GM18519 (cell line): ENCODE results near the gene MYO15A.

Source experiments
- ATAC-seq: cut with Tn5 transposase; IDR thresholded peaks from one replicate; pipeline ENCODE4 v1.9.1; 2021; ENCODE audit warnings: mild to moderate bottlenecking, moderate library complexity; ENCODE audit not compliant: unreplicated experiment, low FRiP score

Gene MYO15A

GRCh38 chr17:18155179-18155578, 46.6 kb downstream of the MYO15A start:
- ATAC-seq, result no peak

- ATAC-seq, result no peak
These were observed 47.8 kb downstream of the MYO15A start for GRCh38 chr17:18156171-18156975.

DNA sequence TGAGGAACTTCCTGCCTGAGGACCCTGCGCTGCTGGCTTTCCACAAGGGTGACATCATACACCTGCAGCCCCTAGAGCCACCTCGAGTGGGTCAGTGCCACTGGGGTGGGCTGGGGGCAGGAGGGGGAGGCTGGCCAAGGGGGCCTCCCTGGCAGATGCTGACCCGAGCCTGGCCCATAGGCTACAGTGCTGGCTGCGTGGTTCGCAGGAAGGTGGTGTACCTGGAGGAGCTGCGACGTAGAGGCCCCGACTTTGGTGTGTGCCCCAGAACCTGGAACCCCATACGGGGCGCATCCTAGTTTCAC, 48.4 kb downstream of the MYO15A start:
- no peak for ATAC-seq

GRCh38 chr17:18157354-18157985, 48.9 kb downstream of the MYO15A start:
- ATAC-seq, result no peak

DNA sequence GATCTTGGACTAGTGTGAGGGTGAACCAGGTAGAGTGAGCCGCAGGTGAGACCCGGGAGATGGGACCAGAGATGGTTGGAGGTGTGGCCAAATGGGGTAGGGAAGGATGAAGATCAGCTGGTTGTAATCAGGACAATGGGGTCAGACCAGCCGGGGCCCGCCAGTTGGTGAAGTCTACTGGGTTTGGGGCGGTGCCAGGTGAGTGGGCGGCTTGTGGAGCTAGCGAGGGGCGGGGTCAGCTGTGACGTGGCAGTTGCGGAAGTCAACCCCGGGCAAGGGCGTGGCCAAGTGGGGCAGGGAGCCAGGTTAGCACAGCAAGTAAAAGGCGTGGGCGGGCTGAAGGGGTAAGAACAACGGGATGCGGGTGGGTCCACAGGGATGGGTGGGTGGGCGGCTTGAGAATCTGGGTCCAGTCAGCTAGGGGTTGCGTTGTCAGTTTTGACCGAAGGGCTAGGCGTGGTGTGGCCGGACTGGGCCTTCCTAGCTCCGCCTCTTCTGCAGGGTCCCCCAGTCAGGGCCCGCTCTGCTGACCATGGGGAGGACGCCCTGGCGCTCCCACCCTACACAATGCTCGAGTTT, 49.6 kb downstream of the MYO15A start:
- ATAC-seq, result no peak

DNA sequence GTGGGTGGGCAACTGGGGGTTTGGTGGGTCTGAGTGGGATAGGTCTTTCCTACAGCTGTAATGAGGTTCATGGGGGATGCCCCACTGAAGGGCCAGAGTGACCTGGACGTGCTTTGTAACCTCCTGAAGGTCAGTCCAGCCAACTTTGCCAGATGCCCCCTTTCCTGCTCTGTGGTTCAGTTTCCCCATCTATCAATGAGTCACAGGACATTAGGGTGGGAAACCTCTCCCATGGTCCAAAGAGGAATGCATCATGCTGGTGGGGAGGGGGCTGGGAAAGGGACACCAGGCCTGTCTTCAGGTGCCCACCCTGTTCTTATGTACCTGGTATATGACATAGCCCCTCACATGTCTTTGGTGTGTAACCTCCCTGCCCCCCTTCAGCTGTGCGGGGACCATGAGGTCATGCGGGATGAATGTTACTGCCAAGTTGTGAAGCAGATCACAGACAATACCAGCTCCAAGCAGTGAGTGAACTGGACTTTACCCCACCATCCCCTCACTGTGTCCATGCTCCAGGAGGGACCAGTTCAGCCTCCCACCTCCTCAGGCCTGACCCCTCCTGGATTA, 51.1 kb downstream of the MYO15A start:
- no peak for ATAC-seq

DNA sequence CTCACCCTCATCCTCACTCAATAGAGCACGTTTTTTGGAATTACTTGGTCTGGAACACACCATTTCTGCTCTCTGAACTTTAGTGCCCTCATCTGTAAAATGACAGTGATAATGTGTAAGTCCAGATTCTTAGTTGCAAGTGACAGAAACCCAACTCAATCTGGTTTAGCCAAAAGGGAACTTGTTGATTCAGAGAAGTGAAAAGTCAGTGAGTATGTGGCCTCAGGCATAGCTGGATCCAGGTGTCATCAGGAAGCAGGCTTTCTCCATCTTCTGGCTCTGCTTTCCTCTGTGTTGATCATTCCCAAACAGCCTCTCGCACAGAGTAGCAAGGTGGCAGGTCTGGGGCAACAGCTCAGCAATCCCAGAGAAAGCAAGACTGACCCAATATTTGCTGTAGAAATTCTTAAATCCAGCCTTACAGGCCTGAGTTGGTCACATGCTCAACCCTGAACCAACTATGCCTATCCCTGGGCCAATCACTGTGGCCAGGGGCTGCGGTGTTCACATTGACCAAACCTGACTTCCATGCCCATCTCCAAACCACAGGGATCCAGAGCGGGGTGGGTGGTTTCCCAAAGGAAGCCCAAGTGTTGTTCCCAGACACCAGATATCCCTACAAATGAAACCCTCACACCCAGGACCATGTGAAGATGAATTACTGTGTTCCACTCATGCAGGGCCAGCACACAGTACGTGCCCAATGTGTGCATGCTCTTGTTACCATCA, 51.7 kb downstream of the MYO15A start:
- no peak for ATAC-seq

- ATAC-seq, result no peak
These were observed 52.9 kb downstream of the MYO15A start for GRCh38 chr17:18161207-18162145.

DNA sequence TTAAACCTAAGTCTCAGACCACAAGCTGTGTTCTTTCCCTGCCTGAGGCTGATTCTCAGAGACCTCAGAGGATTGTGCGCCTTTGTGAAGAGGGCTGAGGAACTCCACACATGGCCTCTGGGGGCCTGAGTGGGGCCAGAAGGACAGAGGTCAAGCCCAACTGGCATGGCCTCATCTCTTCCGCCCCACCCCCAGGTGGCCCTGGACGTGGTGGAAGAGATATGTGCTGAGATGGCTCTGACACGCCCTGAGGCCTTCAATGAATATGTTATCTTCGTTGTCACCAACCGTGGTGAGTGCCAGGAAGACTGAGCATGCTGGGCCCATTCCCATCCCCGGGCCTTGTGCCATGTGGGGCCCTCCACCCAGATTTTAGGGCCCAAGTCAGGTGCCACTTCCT, 55.0 kb downstream of the MYO15A start:
- no peak for ATAC-seq

DNA sequence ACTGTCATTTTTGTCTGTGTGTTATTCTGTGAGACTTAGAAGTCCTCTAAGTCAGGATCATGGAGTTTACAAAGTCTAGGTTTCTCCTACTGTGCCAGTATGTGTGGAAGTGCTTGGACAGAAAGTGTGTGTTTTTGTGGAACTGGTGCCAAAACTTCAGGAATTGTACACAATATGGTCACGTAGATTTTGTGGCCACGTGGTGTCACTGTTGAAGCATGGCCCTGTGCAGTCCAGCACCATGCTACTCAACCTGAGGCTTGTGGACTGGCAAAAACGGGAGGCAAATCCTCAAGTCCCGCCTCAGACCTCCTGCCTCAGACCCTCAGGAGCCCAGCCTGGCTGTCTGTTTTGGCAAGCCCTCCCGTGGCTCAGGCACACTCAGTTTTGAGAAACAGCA, 58.3 kb downstream of the MYO15A start:
- ATAC-seq, result no peak

GRCh38 chr17:18167421-18167820, 58.9 kb downstream of the MYO15A start:
- no peak for ATAC-seq

- ATAC-seq, result no peak
These were observed 64.1 kb downstream of the MYO15A start for GRCh38 chr17:18172531-18173278.

- ATAC-seq, result no peak
These were observed 65.2 kb downstream of the MYO15A start for GRCh38 chr17:18173740-18174139.

DNA sequence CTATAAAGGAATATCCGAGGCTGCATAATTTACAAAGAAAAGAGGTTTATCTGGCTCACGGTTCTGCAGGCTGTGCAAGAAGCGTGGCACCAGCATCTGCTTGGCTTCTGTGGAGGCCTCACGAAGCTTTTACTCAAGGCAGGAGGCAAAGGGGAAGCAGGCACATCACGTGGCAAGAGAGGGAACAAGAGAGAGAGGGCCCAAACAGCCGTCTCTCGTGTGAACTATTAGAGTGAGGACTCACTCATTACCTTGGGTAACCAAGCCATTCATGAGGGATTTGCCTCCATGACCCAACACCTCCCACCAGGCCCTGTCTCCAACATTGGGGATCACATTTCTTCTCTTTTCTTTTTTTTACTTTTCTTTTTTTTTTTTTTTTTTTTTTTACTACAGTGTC, 67.6 kb downstream of the MYO15A start:
- ATAC-seq, result no peak

- no peak for ATAC-seq
These were observed 68.6 kb downstream of the MYO15A start for GRCh38 chr17:18177133-18177532.

DNA sequence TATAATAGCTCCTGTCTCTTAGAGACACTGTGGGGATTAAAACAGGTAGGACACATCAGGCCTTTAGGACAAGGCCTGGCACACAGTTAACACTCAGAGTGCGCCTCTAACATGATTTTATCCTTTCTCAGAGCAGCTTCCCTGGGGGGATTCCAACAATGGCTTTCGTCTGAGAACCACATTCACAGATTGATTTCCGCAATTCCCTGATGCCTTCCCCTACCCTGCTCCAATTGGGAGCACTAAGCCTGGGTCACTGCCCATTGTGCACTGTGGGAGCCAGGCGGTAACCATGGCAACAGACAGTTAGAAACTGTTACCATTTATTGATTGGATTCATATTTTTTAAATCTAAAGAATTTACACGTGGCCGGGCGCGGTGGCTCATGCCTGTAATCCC, 69.2 kb downstream of the MYO15A start:
- ATAC-seq, result no peak

DNA sequence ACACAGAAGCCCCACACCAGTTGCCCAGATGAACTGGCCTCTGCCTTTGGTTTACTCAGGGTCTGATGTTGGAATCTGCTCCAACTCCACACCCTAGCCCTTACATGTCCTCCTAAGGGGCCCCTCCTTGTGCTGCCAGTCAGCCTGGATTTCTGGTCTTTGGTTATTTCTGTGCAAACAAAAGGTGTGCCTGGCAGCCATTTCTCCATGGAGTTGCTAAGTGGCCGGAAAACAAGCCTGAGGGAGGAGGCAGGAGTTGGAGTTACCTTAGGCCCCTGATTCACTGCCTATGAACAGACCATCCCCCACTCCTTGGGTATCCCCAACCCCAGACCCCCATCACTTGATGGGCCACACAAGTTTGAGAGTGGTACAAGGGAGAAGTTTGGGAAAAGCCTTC, 70.6 kb downstream of the MYO15A start:
- ATAC-seq, result no peak

GRCh38 chr17:18179804-18180203, 71.2 kb downstream of the MYO15A start:
- no peak for ATAC-seq

DNA sequence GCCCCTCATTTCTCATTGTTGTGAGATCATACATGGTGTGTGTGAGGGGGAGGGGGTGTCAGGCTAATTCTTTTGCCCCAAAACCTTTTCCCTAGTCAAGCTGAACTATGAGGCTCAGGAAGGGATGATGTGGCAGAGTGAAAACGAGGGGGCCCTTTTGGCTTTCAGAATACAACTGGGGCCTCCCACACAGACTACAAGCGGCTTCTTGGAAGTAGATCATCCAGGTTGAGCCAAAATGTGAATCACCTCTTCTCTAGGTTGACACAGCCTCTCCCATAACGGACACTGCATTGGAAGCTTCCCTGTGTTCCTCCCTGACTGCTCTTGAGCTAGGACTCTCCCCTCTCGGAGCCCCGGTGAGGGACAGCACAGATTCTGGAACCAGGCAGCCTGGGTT, 72.8 kb downstream of the MYO15A start:
- ATAC-seq, result no peak
